Stimulated activated CD4-positive, alpha-beta T cell treated with anti-CD3 and anti-CD28 coated beads, Interleukin-2, amount 100 ng/mL, for 24 hours (primary cell): ENCODE results near the gene MPV17.
A peak's percentile ranks its signal among the peaks of the same experiment; 100 is the strongest.

Source experiments
- DNase-seq, 2 donors: peaks; one replicate each; pipeline ENCODE4 v3.0.0-alpha.2; 2020

The MPV17 gene

GRCh38 chr2:27263287-27264252 lies 59.3 kb downstream of the MPV17 start:
- DNase-seq, result peak in 1 of 2 donors; percentile 25

DNA sequence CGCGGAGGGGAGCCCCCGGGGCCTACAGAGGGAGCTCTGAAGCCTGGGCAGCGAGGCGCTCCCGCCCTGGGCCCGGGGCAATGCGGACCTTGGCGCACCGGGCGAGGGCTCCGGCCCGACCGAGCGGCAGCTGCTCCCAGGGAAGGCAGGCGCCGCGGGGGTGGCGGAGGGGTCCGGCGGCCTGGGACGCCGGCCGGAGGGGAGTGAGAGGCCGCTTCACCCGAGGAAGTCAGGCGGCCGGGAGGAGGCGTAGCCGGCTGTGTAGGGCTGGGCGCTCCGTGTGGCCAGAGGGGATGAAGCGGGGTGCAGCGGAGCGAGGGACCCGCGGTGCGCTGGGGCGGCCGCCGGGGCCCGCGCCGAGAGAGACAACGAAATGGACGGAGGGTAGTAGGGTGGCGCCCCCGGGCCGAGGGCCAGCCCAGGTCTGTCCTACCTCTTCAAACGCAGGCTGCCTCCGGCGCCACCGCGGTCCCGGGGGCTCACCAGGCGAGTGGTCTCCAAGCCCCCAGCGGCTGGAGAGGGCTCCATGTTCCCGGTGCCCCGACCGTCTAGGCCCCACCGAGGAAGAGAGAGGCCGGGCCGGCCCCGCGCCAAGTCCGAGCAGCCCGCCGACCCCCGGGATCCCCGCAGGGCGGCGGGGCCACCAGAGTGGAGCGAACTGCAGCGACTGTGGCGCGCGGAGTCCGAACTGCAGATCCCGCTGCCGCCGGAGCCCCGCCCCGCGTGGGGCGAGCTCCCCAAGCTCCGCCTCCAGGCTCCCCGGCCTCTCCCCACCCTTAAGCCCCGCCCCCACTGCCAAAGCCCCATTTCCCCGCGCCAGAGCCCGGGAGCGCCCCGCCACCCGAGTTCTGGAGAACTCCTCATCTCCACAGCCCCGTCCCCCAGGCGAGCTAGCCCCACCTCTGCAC lies 60.3 kb downstream of the MPV17 start, which contains the start of gene SLC30A3:
Gene SLC30A3 (minus strand): TSS at position 669 of the 908 bp plus-strand sequence. CDS start 141 bp downstream, at position 528.
- DNase-seq, result peak; percentile 71 to 85

- DNase-seq, result no peak
Observed at GRCh38 chr2:27261926-27262298, 61.0 kb downstream of the MPV17 start.

DNA sequence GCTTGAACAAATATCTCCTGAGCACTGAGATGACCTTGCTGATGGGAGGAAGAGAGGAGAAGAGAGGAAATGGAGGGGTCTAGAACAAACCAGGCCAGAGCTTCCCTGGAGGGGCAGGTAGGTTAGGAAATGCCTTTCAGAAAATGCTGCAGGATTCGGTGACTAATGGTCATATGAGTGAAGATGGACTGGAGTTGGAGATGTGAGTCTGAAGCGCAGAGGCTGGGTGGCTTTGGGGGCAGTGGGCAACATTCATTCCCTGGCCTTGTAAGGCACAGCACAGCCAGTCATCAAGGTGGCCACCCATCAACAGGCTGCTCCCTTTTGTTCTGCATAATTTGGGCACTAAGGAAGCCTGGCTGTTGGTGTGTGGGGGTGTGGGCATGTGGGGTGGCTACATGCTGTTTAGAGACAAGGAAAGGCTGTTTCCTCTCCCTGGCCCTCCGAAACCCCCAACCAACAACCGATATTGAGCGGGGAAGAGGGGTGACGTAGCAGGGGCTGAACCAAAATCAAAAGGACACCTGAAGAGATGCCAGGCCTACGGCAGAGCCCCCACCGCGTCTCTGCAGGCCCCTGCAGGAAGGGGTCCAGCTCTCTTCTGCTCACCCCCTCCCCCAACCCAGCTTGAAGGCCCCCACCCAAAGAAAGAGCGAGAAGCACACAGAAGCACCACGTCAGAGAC lies 61.5 kb downstream of the MPV17 start:
- no peak for DNase-seq
